ENCODE data around the gene CCM2.

CCM2 gene

GRCh38 chr7:44965441-44965903 lies 34.5 kb upstream of the CCM2 start:
- no peak overlapping the region for H2AFZ ChIP-seq (ENCODE audit: low read length)
- H3K9ac ChIP-seq (ENCODE audit: low read length) = no peak overlapping the region
- H3K79me2 ChIP-seq (ENCODE audit: low read length) = no peaks in the 10 kb centered on the region
- H3K4me1 ChIP-seq (ENCODE audit: low read length) = no peaks in the 10 kb centered on the region
- H3K27ac ChIP-seq (ENCODE audit: low read length) = no peak overlapping the region
- H3K9me2 ChIP-seq (replicated peaks; ENCODE audit: insufficient read depth, low read length) = no peaks in the 10 kb centered on the region
- H3K4me3 ChIP-seq (ENCODE audit: low read length) = no peak overlapping the region
- H3K4me2 ChIP-seq (ENCODE audit: low read depth, low read length) = no peak overlapping the region
- TF ChIP-seq EZH2phosphoT487 (IDR thresholded peaks at IDR 0.05; ENCODE audit: low read length) = no peak
- TF ChIP-seq CTCF (IDR thresholded peaks at IDR 0.05; ENCODE audit: low read length) = no peak
- no peaks in the 10 kb centered on the region for H3K27me3 ChIP-seq (replicated peaks; ENCODE audit: insufficient read depth, low read length)
- H3K36me3 ChIP-seq (replicated peaks; ENCODE audit: insufficient read depth, low read length) = no peaks in the 10 kb centered on the region
- no peaks in the 10 kb centered on the region for H3F3A ChIP-seq (ENCODE audit: insufficient read depth, low read length)
- DNase-seq = no peak
- no peaks in the 10 kb centered on the region for H3K9me3 ChIP-seq (replicated peaks; ENCODE audit: insufficient read depth, low read length)
- H4K20me1 ChIP-seq (ENCODE audit: insufficient read depth, low read length) = no peaks in the 10 kb centered on the region

- DNase-seq = no peak
- Histone ChIP-seq H3K79me2 (ENCODE audit: low read length) (no peaks in the 10 kb centered on the region), H3K9me3 (replicated peaks; ENCODE audit: insufficient read depth, low read length) (no peaks in the 10 kb centered on the region), H3K9ac (ENCODE audit: low read length) (no peak overlapping the region), H4K20me1 (ENCODE audit: insufficient read depth, low read length) (no peaks in the 10 kb centered on the region), H2AFZ (ENCODE audit: low read length) (no peak overlapping the region), H3K4me2 (ENCODE audit: low read depth, low read length) (no peak overlapping the region), H3K36me3 (replicated peaks; ENCODE audit: insufficient read depth, low read length) (no peaks in the 10 kb centered on the region), H3K4me1 (ENCODE audit: low read length) (no peaks in the 10 kb centered on the region), H3K27ac (ENCODE audit: low read length) (no peak overlapping the region), H3F3A (ENCODE audit: insufficient read depth, low read length) (no peaks in the 10 kb centered on the region), H3K27me3 (replicated peaks; ENCODE audit: insufficient read depth, low read length) (no peaks in the 10 kb centered on the region), H3K9me2 (replicated peaks; ENCODE audit: insufficient read depth, low read length) (no peaks in the 10 kb centered on the region), H3K4me3 (ENCODE audit: low read length) (no peak overlapping the region)
- TF ChIP-seq EZH2phosphoT487 (IDR thresholded peaks at IDR 0.05; ENCODE audit: low read length) (no peak), EZH2 (optimal IDR thresholded peaks at IDR 0.05; ENCODE audit: low read depth, low read length) (no peak), CTCF (IDR thresholded peaks at IDR 0.05; ENCODE audit: low read length) (no peak)
These were observed 33.9 kb upstream of the CCM2 start for GRCh38 chr7:44965937-44966730.

- no peak overlapping the region for H3K4me2 ChIP-seq (ENCODE audit: low read depth, low read length)
- no peaks in the 10 kb centered on the region for H3K27me3 ChIP-seq (replicated peaks; ENCODE audit: insufficient read depth, low read length)
- no peaks in the 10 kb centered on the region for H3K4me1 ChIP-seq (ENCODE audit: low read length)
- H3K79me2 ChIP-seq (ENCODE audit: low read length) = no peaks in the 10 kb centered on the region
- no peaks in the 10 kb centered on the region for H4K20me1 ChIP-seq (ENCODE audit: insufficient read depth, low read length)
- H3K4me3 ChIP-seq (ENCODE audit: low read length) = no peak overlapping the region
- TF ChIP-seq CTCF (IDR thresholded peaks at IDR 0.05; ENCODE audit: low read length) = no peak
- TF ChIP-seq EZH2 (optimal IDR thresholded peaks at IDR 0.05; ENCODE audit: low read depth, low read length) = no peak
- TF ChIP-seq EZH2phosphoT487 (IDR thresholded peaks at IDR 0.05; ENCODE audit: low read length) = no peak
- no peaks in the 10 kb centered on the region for H3K9me2 ChIP-seq (replicated peaks; ENCODE audit: insufficient read depth, low read length)
- no peaks in the 10 kb centered on the region for H3K9me3 ChIP-seq (replicated peaks; ENCODE audit: insufficient read depth, low read length)
- H3F3A ChIP-seq (ENCODE audit: insufficient read depth, low read length) = no peaks in the 10 kb centered on the region
- no peak overlapping the region for H2AFZ ChIP-seq (ENCODE audit: low read length)
- no peaks in the 10 kb centered on the region for H3K36me3 ChIP-seq (replicated peaks; ENCODE audit: insufficient read depth, low read length)
- no peak for DNase-seq
- H3K9ac ChIP-seq (ENCODE audit: low read length) = no peak overlapping the region
- no peak overlapping the region for H3K27ac ChIP-seq (ENCODE audit: low read length)
These were observed 33.1 kb upstream of the CCM2 start for GRCh38 chr7:44966731-44967538.
